ENCODE data around the gene SDF2L1.

DNA sequence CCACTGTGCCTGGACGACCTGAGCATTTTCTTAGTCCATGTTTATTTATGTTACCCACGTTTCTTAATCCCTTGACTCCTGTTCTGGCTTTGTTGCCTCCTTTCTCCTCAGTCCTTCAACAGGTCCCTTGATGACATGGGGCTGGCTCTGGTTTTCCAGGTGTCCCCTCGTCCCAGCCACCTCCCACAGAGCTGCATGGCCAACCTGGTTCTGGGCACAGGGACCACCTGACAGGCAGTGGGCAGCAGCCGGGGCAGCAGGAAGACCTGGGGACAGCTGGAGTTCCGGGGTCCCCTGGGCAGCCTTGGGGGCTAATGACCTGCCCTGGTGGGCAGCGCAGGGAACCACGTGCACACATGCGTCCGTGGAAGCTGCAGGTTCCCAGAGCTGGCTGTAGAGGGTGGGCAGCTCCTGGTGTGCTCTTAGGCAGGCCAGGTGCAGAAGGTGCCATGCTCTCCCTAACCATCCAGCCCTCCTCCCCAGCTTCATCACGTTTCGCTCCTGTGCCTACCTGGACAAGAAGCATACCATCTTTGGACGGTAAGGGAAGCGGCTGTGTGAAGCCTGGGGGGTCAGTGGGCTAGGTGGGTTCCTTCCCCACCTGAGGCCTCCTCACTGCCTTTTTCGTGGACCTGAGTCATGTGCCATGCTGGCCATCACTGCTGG lies 51.4 kb downstream of the SDF2L1 start:
- TF ChIP-seq ZNF274 (IDR thresholded peaks at IDR 0.05; ENCODE audit: low read depth, low read length), result no peak
- no peak for TF ChIP-seq YY1 (IDR thresholded peaks at IDR 0.05; ENCODE audit: insufficient read depth, insufficient read length)
